Breast epithelium (tissue), 4 donors: ENCODE measurements around the gene ABLIM2. TPM values are rescaled to one million over a fixed set of nuclear protein-coding genes. Genes with fewer than 3 reads are reported as not detected.

ENCODE experiments used
- DNase-seq, 2 donors: peaks; one replicate each; pipeline ENCODE4 v3.0.0-alpha.2; 2019; ENCODE audit warnings: low spot score in 2 of 2
- H3K27ac ChIP-seq, 2 donors: fragments of 200-600 bp; sonication (generic) in 1 of 2; one replicate each; pipeline ENCODE4 v1.5.1; 2016 to 2019; ENCODE audit warnings: mild to moderate bottlenecking in 1 of 2
- H3K27me3 ChIP-seq, 2 donors: fragments of 200-600 bp; sonication (generic) in 1 of 2; one replicate each; pipeline versions ENCODE4 v1.5.1 to v1.6.0; 2017 to 2019; ENCODE audit warnings: control low read depth in 1 of 2, mild to moderate bottlenecking in 1 of 2
- H3K36me3 ChIP-seq: fragments of 200-600 bp; one replicate; pipeline ENCODE4 v1.5.1; 2019
- H3K4me1 ChIP-seq, 2 donors: fragments of 200-600 bp; sonication (generic); one replicate each; pipeline ENCODE4 v1.5.1; 2016 to 2019; ENCODE audit warnings: control low read depth in 1 of 2
- H3K4me3 ChIP-seq, 3 donors: fragments of 200-600 bp; sonication (generic); 1 replicate in 2 of 3; 2 replicates in 1 of 3; pipeline ENCODE4 v1.5.1; 2016 to 2019; ENCODE audit warnings: mild to moderate bottlenecking in 3 of 3, moderate library complexity in 2 of 3
- H3K9me3 ChIP-seq, 2 donors: fragments of 200-600 bp; sonication (generic) in 1 of 2; one replicate each; pipeline ENCODE4 v1.5.1; 2016 to 2019; ENCODE audit warnings: control low read depth in 1 of 2
- POLR2A ChIP-seq: fragments of 450-650 bp; IDR thresholded peaks from one replicate; pipeline ENCODE4 v1.6.1; 2016; ENCODE audit warnings: antibody characterized with exemption, mild to moderate bottlenecking, moderate library complexity
- POLR2AphosphoS5 ChIP-seq, 3 donors: sonication (generic); formaldehyde crosslinking; IDR thresholded peaks; one replicate each; pipeline ENCODE4 v1.6.1; 2017; ENCODE audit warnings: antibody characterized with exemption in 3 of 3
- intact Hi-C: fragments of 100-400 bp; cut with DNase I; formaldehyde crosslinking; loops from one replicate; pipeline ENCODE4 v1.15.1; 2023; ENCODE audit warnings: low total_unique reads
- total RNA-seq, 3 donors: library from RNA; depleted of rRNA; stranded (reverse); fragments of >200 nt; gene quantifications; one replicate each; pipeline ENCODE4 v1.1.0, GENCODE V29; 2016
- TF ChIP-seq, protein P1 (sequence below), 3 donors: fragments of 450-650 bp; IDR thresholded peaks; one replicate each; pipeline ENCODE4 v1.5.1; 2016 to 2017; ENCODE audit warnings: antibody characterized with exemption in 3 of 3, mild to moderate bottlenecking in 3 of 3, moderate library complexity in 3 of 3

Gene ABLIM2
- total RNA-seq, 3 donors from 2014 or later, result 4.8 to 11.5 (median 8.2) TPM

DNA sequence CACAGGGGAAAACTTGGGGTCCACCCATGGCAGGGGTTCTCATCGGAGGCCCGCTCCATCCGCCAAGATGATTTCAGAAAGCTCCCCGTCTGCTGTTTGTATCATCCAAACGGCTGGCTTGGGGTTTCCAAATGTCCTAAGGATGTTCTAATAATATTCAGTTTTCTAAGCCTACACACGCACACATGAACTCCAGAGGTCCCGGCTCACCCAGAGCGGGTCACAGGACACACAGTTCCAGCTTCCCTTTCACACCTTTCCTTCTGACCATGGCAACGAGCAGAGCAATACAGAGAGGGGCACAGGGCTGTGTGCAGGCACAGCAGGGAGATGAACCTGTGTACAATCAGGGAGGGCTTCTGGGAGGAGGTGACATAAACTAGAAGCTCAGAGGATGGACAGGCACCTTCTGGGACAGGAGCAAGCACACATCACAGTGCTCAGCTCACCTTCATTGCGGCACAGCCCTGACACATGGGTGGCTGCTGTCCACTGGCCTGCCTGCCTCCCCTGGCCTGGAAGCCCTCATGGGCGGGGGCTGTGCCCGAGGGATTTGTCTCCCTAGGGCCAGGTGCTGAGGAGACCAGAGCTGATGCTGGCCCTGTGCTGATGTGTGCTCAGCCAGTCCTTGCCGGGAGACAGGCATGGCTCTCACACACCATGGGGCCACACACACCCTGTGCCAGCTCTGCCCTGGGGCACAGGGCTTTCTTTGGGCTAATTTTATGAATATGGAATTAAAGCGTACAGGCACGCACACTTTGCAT lies 44.8 kb downstream of the ABLIM2 start:
- Histone ChIP-seq H3K9me3 (no peaks in the 10 kb centered on the region), H3K27ac (peak overlapping the region in 1 of 2 donors; percentile 33)
- intact Hi-C loops, result no loop called here

DNA sequence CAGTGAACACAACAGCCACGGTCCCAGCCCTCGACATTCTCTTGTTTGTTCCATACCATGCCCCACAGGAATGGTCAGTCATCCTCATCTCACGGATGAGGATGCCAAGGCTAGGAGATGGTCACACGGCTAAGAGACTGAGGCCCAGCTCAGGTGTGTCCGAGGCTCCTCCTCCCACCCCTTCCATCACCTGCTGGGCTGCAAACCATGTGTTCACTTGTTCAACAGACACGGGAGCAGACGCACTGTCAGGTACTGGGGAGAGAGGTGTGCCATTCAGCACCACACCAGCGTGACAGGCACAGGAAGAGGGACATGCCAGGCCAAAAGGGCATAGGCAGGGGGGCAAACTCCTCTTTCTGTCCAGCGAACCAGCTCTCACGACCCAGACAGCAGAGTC lies 45.9 kb downstream of the ABLIM2 start:
- no peak overlapping the region for H3K4me3 ChIP-seq
- DNase-seq, result no peak
- no peaks in the 10 kb centered on the region for H3K27me3 ChIP-seq
- no peak overlapping the region for H3K27ac ChIP-seq
- H3K36me3 ChIP-seq, result no peaks in the 10 kb centered on the region
- intact Hi-C loops, result no loop called here
- no peaks in the 10 kb centered on the region for H3K4me1 ChIP-seq
- TF ChIP-seq, protein P1, sequence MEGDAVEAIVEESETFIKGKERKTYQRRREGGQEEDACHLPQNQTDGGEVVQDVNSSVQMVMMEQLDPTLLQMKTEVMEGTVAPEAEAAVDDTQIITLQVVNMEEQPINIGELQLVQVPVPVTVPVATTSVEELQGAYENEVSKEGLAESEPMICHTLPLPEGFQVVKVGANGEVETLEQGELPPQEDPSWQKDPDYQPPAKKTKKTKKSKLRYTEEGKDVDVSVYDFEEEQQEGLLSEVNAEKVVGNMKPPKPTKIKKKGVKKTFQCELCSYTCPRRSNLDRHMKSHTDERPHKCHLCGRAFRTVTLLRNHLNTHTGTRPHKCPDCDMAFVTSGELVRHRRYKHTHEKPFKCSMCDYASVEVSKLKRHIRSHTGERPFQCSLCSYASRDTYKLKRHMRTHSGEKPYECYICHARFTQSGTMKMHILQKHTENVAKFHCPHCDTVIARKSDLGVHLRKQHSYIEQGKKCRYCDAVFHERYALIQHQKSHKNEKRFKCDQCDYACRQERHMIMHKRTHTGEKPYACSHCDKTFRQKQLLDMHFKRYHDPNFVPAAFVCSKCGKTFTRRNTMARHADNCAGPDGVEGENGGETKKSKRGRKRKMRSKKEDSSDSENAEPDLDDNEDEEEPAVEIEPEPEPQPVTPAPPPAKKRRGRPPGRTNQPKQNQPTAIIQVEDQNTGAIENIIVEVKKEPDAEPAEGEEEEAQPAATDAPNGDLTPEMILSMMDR (IDR thresholded peaks at IDR 0.05), result no peak
- TF ChIP-seq POLR2AphosphoS5 (IDR thresholded peaks at IDR 0.05) (no peak), POLR2A (no peak)
- peaks cover 0 to 4% of the 10 kb centered on the region in 2 donors for H3K9me3 ChIP-seq

More for the DNA sequence above, 44.8 kb downstream of the ABLIM2 start:
- no peak overlapping the region for H3K4me3 ChIP-seq
- no peaks in the 10 kb centered on the region for H3K27me3 ChIP-seq
- H3K36me3 ChIP-seq, result no peaks in the 10 kb centered on the region
- no peaks in the 10 kb centered on the region for H3K4me1 ChIP-seq
- DNase-seq, result no peak
- TF ChIP-seq POLR2AphosphoS5 (IDR thresholded peaks at IDR 0.05), result no peak

DNA sequence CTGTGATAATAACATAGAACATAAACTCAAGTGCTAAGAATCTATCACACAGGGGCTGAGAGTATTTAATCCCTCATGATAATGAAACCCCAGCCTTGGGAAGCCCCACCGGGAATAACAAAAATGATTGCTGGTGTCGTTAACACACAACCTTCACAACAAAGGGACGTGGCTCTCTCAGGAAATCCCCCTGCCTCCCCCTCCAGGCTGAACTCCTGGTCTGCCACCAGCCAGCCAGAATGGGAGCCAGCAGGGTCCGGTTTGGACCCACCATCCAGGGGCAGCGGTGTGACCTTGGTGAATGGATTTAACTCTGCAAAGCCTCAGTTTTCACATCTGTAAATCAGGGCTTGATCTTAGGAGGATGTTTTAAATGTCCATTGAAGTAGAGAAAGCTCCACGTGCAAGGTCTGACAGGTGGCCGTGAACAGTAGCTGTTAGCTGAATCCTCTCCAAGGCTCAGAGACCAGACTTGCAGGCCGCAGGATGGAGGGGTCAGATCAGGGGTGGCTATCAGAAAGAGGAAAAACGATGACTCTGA lies 46.5 kb downstream of the ABLIM2 start:
- no peaks in the 10 kb centered on the region for H3K4me1 ChIP-seq
- intact Hi-C loops, result no loop called here
- no peaks in the 10 kb centered on the region for H3K27me3 ChIP-seq
- no peak overlapping the region for H3K4me3 ChIP-seq
- peaks cover 0 to 7% of the 10 kb centered on the region in 2 donors for H3K9me3 ChIP-seq
- TF ChIP-seq POLR2A (no peak), POLR2AphosphoS5 (IDR thresholded peaks at IDR 0.05) (no peak)
- TF ChIP-seq, protein P1 (IDR thresholded peaks at IDR 0.05), result no peak
- no peak overlapping the region for H3K27ac ChIP-seq
- no peak for DNase-seq
- no peaks in the 10 kb centered on the region for H3K36me3 ChIP-seq

DNA sequence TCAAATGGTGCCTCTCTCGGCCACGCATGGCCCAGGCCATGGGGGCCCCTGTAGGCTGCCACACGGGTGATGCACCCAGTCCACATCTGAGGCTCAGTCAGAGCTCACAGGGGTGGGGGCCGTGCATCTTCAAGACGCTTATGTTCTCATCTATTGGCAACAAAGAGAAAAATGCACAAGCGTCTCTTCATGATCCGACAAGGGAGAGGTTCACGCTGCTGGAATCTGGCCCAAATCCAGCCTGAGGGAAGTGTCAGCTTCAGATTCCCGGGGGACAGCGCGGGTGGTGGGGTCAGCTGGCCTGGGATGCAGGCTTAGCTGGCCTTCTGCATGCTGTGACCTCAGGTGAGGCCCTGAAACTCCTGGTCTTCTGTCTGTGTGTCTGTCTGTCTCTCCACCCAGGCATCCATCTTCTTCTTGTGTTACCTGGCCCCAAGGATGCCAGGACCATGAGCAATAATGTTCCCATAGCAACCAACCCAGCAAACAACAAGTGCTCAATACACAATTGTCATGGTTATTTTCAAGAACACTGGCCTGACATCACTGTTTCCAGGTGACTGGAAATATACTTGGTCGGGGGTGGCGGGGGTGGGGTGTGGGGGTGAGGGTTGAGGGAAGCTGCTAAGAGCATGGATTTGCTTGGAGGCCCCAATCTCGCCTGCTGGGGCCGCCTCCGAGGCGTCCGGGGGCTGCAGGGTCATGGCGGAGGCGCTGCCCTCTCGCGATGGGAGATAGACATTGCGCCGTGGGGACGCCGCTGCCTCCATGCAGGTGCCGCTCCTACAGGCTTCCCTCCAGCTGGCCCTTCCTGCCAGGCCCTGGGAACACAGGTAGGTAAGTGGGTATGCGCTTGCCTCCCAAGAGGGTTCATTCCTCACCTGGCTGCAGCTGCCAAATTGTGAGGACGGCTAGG lies 48.3 kb downstream of the ABLIM2 start:
- no peaks in the 10 kb centered on the region for H3K27me3 ChIP-seq
- intact Hi-C loops, result no loop called here
- H3K27ac ChIP-seq, result no peak overlapping the region
- H3K4me1 ChIP-seq, result no peaks in the 10 kb centered on the region
- DNase-seq, result no peak
- no peaks in the 10 kb centered on the region for H3K36me3 ChIP-seq
- TF ChIP-seq POLR2A (no peak), POLR2AphosphoS5 (IDR thresholded peaks at IDR 0.05) (no peak)
- TF ChIP-seq, protein P1 (IDR thresholded peaks at IDR 0.05), result no peak
- H3K9me3 ChIP-seq, result peaks cover 0 to 7% of the 10 kb centered on the region in 2 donors
- no peak overlapping the region for H3K4me3 ChIP-seq

DNA sequence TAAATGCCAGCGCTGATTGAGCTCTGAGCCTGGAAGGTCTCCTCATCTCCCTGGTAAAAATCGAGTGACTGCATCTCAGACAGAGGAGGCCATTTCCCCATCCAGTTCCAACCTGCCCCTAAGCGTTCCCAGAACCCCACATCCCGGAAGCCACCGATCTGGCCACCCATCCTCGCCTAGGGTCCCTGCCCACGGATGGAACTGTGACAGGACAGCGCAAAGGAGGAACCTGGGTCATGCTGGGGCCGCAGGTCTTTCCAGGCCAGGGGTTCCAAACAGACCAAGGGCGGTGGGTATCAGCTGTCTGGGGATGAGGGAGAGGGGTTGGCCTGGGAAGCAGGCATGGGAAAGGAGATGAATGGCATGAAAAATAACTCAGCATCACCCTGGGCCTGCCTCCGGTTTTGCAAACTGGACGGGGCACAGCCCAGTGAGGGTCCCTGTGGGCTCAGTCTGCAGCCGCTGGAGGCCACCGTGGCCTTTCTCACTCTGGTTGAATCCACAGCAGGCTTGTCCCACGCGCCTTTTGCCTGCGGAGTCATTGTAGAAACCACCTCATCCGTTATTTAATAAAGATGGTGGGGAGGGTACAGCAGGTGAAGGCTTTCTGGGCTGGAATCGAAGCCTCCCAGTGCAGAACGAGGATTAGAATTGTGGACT lies 49.1 kb downstream of the ABLIM2 start:
- Histone ChIP-seq H3K4me1 (no peaks in the 10 kb centered on the region), H3K4me3 (no peak overlapping the region), H3K36me3 (no peaks in the 10 kb centered on the region), H3K27ac (no peak overlapping the region), H3K27me3 (no peaks in the 10 kb centered on the region), H3K9me3 (peaks cover 0 to 7% of the 10 kb centered on the region in 2 donors)
- TF ChIP-seq, protein P1 (IDR thresholded peaks at IDR 0.05), result no peak
- no peak for TF ChIP-seq POLR2A
- TF ChIP-seq POLR2AphosphoS5 (IDR thresholded peaks at IDR 0.05), result no peak
- intact Hi-C loops, result no loop called here
- no peak for DNase-seq
